A549 (cell line): Measurements from ENCODE around the gene EDN2. TPM values are rescaled to one million over a fixed set of nuclear protein-coding genes. Genes with fewer than 3 reads are reported as not detected.

ENCODE experiments used
- ATAC-seq, 2 experiments: fragments of 200-7000 bp in 1 of 2; fragments of >200 bp in 1 of 2; cut with Nextera tagmentation in 1 of 2; cut with Tn5 transposase in 1 of 2; 3 replicates each; pipeline versions ENCODE4 v1.8.0 to v1.9.1; 2018 to 2020; ENCODE audit warnings: mild to moderate bottlenecking in 1 of 2, moderate library complexity in 1 of 2
- CTCF ChIA-PET: fragments of 300-600 bp; sonication (Branson Sonifier 250); formaldehyde crosslinking; extraction: SDS; loops from one replicate; lab custom pipeline; 2021; ENCODE audit warnings: antibody characterized with exemption, inconsistent platforms; lab: Yijun Ruan, JAX
- POLR2A ChIA-PET: fragments of 350-600 bp; formaldehyde crosslinking; extraction: SDS; loops from one replicate; lab custom pipeline; 2021; ENCODE audit warnings: antibody characterized with exemption, inconsistent platforms; lab: Yijun Ruan, JAX
- DNase-seq, 2 experiments: peaks; one replicate each; pipeline versions ENCODE4 v3.0.0 to v3.0.0-alpha.2; 2011 to 2016; ENCODE audit warnings: low read depth in 1 of 2, low spot score in 1 of 2
- FAIRE-seq: peaks from 2 replicates; lab custom pipeline; 2011; peaks lifted over from hg19 to GRCh38; lab: Jason Lieb, UNC
- H3K27ac ChIP-seq, 2 experiments: fragments of >200 bp; sonication (Bioruptor Twin); formaldehyde crosslinking; 3 replicates each; pipeline ENCODE4 v1.5.1; 2016 to 2017
- H3K4me1 ChIP-seq: fragments of >200 bp; sonication (Bioruptor Twin); formaldehyde crosslinking; 3 replicates; pipeline ENCODE4 v1.6.1; 2016
- H3K4me2 ChIP-seq: fragments of >200 bp; sonication (Bioruptor Twin); formaldehyde crosslinking; 3 replicates; pipeline ENCODE4 v1.6.1; 2016
- H3K4me3 ChIP-seq: fragments of >200 bp; sonication (Bioruptor Twin); formaldehyde crosslinking; 3 replicates; pipeline ENCODE4 v1.5.1; 2016
- H3K9me3 ChIP-seq: fragments of >200 bp; sonication (Bioruptor Twin); formaldehyde crosslinking; 3 replicates; pipeline ENCODE4 v1.6.1; 2016
- BCL3 ChIP-seq: fragments of >200 bp; sonication (Bioruptor Twin); formaldehyde crosslinking; IDR thresholded peaks from 3 replicates; pipeline ENCODE4 v1.6.1; 2016
- BHLHE40 ChIP-seq: IDR thresholded peaks from 2 replicates; pipeline ENCODE4 v1.6.1; 2012; ENCODE audit warnings: low read depth, low read length, inconsistent platforms
- CBX2 ChIP-seq: fragments of 200-600 bp; sonication (generic); IDR thresholded peaks from 2 replicates; pipeline ENCODE4 v1.6.1; 2016; ENCODE audit warnings: low read depth, mild to moderate bottlenecking, borderline replicate concordance
- CBX8 ChIP-seq: fragments of 200-600 bp; sonication (generic); IDR thresholded peaks from 2 replicates; pipeline ENCODE4 v1.6.1; 2016
- CHD2 ChIP-seq: fragments of 150-350 bp; IDR thresholded peaks from 2 replicates; pipeline ENCODE4 v1.6.1; 2014; ENCODE audit warnings: low read length; ENCODE audit not compliant: partially characterized antibody
- CTCF ChIP-seq: fragments of >200 bp; sonication (Bioruptor Twin); formaldehyde crosslinking; IDR thresholded peaks from 3 replicates; pipeline ENCODE4 v1.5.1; 2016
- EHMT2 ChIP-seq: fragments of 200-600 bp; sonication (generic); IDR thresholded peaks from 2 replicates; pipeline ENCODE4 v1.6.1; 2016; ENCODE audit warnings: antibody characterized with exemption, low read depth, mild to moderate bottlenecking, moderate library complexity
- FOSB ChIP-seq: fragments of 250-450 bp; sonication (Bioruptor Pico); IDR thresholded peaks from 2 replicates; pipeline ENCODE4 v1.5.0; 2020; ENCODE audit warnings: mild to moderate bottlenecking, moderate library complexity
- FOSL2 ChIP-seq, 2 experiments: fragments of 450-650 bp in 1 of 2; fragments of >200 bp in 1 of 2; sonication (Bioruptor Twin) in 1 of 2; formaldehyde crosslinking; IDR thresholded peaks; 2 replicates each; pipeline versions ENCODE4 v1.5.0 to v1.6.1; 2016 to 2020; ENCODE audit warnings: mild to moderate bottlenecking in 1 of 2, moderate library complexity in 1 of 2
- GATA3 ChIP-seq: IDR thresholded peaks from 2 replicates; pipeline ENCODE4 v1.6.1; 2012; ENCODE audit warnings: borderline replicate concordance
- HEYL ChIP-seq: fragments of 250-450 bp; sonication (Bioruptor Pico); IDR thresholded peaks from 2 replicates; pipeline ENCODE4 v1.8.0; 2021; ENCODE audit warnings: mild to moderate bottlenecking, moderate library complexity
- JUN ChIP-seq, 2 experiments: fragments of >200 bp; sonication (Bioruptor Twin); formaldehyde crosslinking; IDR thresholded peaks; 2 replicates in 1 of 2; 3 replicates in 1 of 2; pipeline ENCODE4 v1.6.1; 2016 to 2017
- KDM5A ChIP-seq: fragments of 200-600 bp; sonication (generic); IDR thresholded peaks from 2 replicates; pipeline ENCODE4 v1.6.1; 2016; ENCODE audit warnings: antibody characterized with exemption, mild to moderate bottlenecking
- MAFK ChIP-seq: fragments of 450-650 bp; IDR thresholded peaks from 2 replicates; pipeline ENCODE4 v1.6.1; 2014; ENCODE audit not compliant: partially characterized antibody
- MAX ChIP-seq: IDR thresholded peaks from 2 replicates; pipeline ENCODE4 v1.6.1; 2012
- NFE2L2 ChIP-seq: fragments of 150-350 bp; conservative IDR thresholded peaks from 2 replicates; pipeline ENCODE4 v1.6.1; 2014; ENCODE audit warnings: low read length
- NR3C1 ChIP-seq: fragments of >200 bp; sonication (Bioruptor Twin); formaldehyde crosslinking; IDR thresholded peaks from 3 replicates; pipeline ENCODE4 v1.6.1; 2017
- PHF8 ChIP-seq: fragments of 200-600 bp; sonication (generic); IDR thresholded peaks from 2 replicates; pipeline ENCODE4 v1.6.1; 2016; ENCODE audit warnings: low read depth, mild to moderate bottlenecking, antibody characterized with exemption, moderate library complexity, borderline replicate concordance
- POLR2A ChIP-seq: IDR thresholded peaks from 2 replicates; pipeline ENCODE4 v1.6.1; 2012; ENCODE audit warnings: mild to moderate bottlenecking, low read length
- RNF2 ChIP-seq: fragments of 200-600 bp; sonication (generic); IDR thresholded peaks from 2 replicates; pipeline ENCODE4 v1.6.1; 2016; ENCODE audit warnings: low read depth, mild to moderate bottlenecking, antibody characterized with exemption, moderate library complexity, borderline replicate concordance
- SMC3 ChIP-seq: fragments of >200 bp; sonication (Bioruptor Twin); formaldehyde crosslinking; IDR thresholded peaks from 3 replicates; pipeline ENCODE4 v1.6.1; 2018; ENCODE audit warnings: inconsistent platforms
- SREBF2 ChIP-seq: fragments of 450-650 bp; IDR thresholded peaks from 2 replicates; pipeline ENCODE4 v1.6.1; 2014; ENCODE audit warnings: mild to moderate bottlenecking, moderate library complexity
- ZSCAN20 ChIP-seq: fragments of 250-450 bp; sonication (Bioruptor Pico); IDR thresholded peaks from 2 replicates; pipeline ENCODE4 v1.8.0; 2022; ENCODE audit warnings: mild to moderate bottlenecking, moderate library complexity
- WGBS: methylation state at CpG from one replicate; pipeline ENCODE4 v1.1.6; 2017; ENCODE audit errors: missing lambda C conversion rate; 5-methylcytosine and 5-hydroxymethylcytosine counted together
- polyA plus RNA-seq, 4 experiments: library from polyadenylated mRNA; depleted of rRNA in 3 of 4; stranded (reverse); fragments of >200 nt; fragmentation: RNase III in 1 of 4; extraction: RNeasy Plus Mini Kit Qiagen cat#74134 plus additional on column Dnase treatment in 1 of 4; gene quantifications; 2 replicates in 3 of 4; 3 replicates in 1 of 4; pipeline ENCODE4 v1.2.3, GENCODE V29; 2011 to 2017
- TF ChIP-seq, protein P1 (sequence below): fragments of 200-600 bp; sonication (generic); IDR thresholded peaks from 2 replicates; pipeline ENCODE4 v1.6.1; 2016; ENCODE audit warnings: antibody characterized with exemption, mild to moderate bottlenecking, moderate library complexity
- TF ChIP-seq, protein P2 (sequence below): IDR thresholded peaks from 2 replicates; pipeline ENCODE4 v1.6.1; 2012
- TF ChIP-seq, protein P3 (sequence below): IDR thresholded peaks from 2 replicates; pipeline ENCODE4 v1.6.1; 2012; ENCODE audit warnings: low read depth, borderline replicate concordance

The EDN2 gene
- polyA plus RNA-seq, 2 of the 4 experiments (the other 2 are of a cell fraction), result 1.2 to 3.2 TPM

DNA sequence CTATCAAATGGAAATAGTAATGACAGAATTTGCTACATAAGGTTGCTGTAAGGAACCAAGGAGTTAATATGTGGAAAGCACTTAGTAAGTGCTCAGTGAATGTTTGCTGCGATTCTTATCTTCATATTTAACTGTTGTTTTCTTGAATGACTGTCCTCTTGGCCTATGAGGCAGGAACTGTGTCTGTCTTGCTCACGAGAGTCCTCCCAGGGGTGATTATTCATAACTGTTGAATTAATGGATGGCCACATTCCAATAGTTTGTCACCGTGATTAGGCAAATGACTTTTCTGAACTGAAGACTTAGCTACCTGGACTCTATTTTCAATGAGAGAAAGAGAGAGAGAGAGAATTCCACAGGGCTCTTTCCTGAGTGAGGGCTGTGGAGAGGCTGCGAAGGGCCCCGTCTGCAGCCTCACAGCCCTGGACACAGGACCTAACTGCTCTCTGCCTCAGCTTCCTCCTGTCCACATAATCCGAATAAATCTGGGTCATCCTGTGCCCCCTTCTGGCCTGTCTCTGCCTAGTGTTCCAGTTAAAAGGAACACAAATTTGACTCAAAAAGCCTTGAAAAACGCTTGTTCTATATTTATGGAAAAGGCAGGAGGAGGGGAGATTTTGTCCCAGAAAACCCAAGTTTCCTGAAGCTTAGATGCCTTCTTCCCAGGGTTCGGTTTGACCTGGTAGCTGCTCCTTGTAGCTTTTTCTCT is 8.5 kb downstream of the EDN2 start:
- CTCF ChIA-PET, result interaction anchor here (1.0 to 2.3 kb wide), 5 partner anchors 9 to 59 kb away, joined by 3 to 12 read pairs (median 3); partner anchors contain the start of gene EDN2
- Histone ChIP-seq H3K9me3 (no peaks in the 10 kb centered on the region), H3K4me3 (no peak overlapping the region), H3K4me2 (no peak overlapping the region), H3K4me1 (0 out of 3 replicates have a peak, but pooled peaks cover 4% of the 10 kb centered on the region), H3K27ac (no peak overlapping the region)
- POLR2A ChIA-PET, result no interaction called here
- DNase-seq (no peak), ATAC-seq (0 out of 6 replicates have a peak, but pooled peaks of 1 of the 2 experiments have one; percentile 35), FAIRE-seq (no peak)
- TF ChIP-seq NR3C1, result no peak
- TF ChIP-seq SMC3, result no peak
- TF ChIP-seq JUN (IDR thresholded peaks at IDR 0.05), result no peak
- TF ChIP-seq ZSCAN20 (CRISPR knock-in tag), result no peak
- TF ChIP-seq, protein P1, sequence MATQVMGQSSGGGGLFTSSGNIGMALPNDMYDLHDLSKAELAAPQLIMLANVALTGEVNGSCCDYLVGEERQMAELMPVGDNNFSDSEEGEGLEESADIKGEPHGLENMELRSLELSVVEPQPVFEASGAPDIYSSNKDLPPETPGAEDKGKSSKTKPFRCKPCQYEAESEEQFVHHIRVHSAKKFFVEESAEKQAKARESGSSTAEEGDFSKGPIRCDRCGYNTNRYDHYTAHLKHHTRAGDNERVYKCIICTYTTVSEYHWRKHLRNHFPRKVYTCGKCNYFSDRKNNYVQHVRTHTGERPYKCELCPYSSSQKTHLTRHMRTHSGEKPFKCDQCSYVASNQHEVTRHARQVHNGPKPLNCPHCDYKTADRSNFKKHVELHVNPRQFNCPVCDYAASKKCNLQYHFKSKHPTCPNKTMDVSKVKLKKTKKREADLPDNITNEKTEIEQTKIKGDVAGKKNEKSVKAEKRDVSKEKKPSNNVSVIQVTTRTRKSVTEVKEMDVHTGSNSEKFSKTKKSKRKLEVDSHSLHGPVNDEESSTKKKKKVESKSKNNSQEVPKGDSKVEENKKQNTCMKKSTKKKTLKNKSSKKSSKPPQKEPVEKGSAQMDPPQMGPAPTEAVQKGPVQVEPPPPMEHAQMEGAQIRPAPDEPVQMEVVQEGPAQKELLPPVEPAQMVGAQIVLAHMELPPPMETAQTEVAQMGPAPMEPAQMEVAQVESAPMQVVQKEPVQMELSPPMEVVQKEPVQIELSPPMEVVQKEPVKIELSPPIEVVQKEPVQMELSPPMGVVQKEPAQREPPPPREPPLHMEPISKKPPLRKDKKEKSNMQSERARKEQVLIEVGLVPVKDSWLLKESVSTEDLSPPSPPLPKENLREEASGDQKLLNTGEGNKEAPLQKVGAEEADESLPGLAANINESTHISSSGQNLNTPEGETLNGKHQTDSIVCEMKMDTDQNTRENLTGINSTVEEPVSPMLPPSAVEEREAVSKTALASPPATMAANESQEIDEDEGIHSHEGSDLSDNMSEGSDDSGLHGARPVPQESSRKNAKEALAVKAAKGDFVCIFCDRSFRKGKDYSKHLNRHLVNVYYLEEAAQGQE, result no peak
- TF ChIP-seq MAFK, result no peak
- no peak for TF ChIP-seq SREBF2
- TF ChIP-seq FOSB (CRISPR knock-in tag), result no peak
- no peak for TF ChIP-seq CTCF
- TF ChIP-seq CBX8, result no peak
- no peak for TF ChIP-seq RNF2
- no peak for TF ChIP-seq BCL3
- no peak for TF ChIP-seq CHD2
- no peak for TF ChIP-seq CBX2
- TF ChIP-seq KDM5A, result no peak
- WGBS, result 62% methylated on average over 8 of the region's 8 CpGs

DNA sequence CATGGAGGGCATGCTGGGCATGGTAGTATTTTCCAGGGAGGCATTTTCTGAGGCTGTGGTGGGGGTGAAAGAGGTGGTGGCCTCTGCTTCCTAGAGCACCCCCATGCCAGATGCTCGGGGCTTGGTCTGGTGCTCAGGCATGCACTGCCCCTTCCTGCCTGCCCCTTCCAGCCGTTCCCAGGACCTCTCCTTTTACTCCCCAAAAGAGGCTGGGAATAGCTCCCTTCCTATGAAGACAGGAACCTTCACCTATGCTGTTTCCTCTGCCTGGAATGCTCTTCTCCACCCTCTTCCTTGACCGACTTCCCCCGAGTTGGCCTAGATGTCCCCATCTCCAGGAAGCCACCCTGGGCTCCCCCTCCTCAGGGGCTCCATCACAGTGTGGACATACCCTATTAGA is 9.1 kb downstream of the EDN2 start:
- ChIA-PET POLR2A (no interaction called here), CTCF (interaction anchor here (1.0 to 2.3 kb wide), 5 partner anchors 10 to 58 kb away, joined by 3 to 12 read pairs (median 3); partner anchors contain the start of gene EDN2)
- WGBS, result 79% methylated on average over 4 of the region's 4 CpGs
- no peak for DNase-seq
- FAIRE-seq, result no peak
- Histone ChIP-seq H3K9me3 (no peaks in the 10 kb centered on the region), H3K4me3 (no peak overlapping the region), H3K4me2 (no peak overlapping the region), H3K4me1 (0 out of 3 replicates have a peak, but pooled peaks cover 4% of the 10 kb centered on the region), H3K27ac (no peak overlapping the region)
- no peak for ATAC-seq
- TF ChIP-seq HEYL (CRISPR knock-in tag), result no peak
- no peak for TF ChIP-seq CHD2
- TF ChIP-seq MAX, result no peak
- TF ChIP-seq PHF8, result no peak
- no peak for TF ChIP-seq CBX8
- TF ChIP-seq FOSL2 (IDR thresholded peaks at IDR 0.05), result no peak
- no peak for TF ChIP-seq FOSL2 (CRISPR knock-in tag; IDR thresholded peaks at IDR 0.05)
- TF ChIP-seq, protein P2, sequence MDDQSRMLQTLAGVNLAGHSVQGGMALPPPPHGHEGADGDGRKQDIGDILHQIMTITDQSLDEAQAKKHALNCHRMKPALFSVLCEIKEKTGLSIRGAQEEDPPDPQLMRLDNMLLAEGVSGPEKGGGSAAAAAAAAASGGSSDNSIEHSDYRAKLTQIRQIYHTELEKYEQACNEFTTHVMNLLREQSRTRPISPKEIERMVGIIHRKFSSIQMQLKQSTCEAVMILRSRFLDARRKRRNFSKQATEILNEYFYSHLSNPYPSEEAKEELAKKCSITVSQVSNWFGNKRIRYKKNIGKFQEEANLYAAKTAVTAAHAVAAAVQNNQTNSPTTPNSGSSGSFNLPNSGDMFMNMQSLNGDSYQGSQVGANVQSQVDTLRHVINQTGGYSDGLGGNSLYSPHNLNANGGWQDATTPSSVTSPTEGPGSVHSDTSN, result no peak
- no peak for TF ChIP-seq POLR2A
- TF ChIP-seq NR3C1, result no peak
- no peak for TF ChIP-seq NFE2L2
- no peak for TF ChIP-seq EHMT2
- TF ChIP-seq, protein P3, sequence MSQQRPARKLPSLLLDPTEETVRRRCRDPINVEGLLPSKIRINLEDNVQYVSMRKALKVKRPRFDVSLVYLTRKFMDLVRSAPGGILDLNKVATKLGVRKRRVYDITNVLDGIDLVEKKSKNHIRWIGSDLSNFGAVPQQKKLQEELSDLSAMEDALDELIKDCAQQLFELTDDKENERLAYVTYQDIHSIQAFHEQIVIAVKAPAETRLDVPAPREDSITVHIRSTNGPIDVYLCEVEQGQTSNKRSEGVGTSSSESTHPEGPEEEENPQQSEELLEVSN, result no peak
- TF ChIP-seq GATA3, result no peak
- TF ChIP-seq BHLHE40, result no peak
- TF ChIP-seq ZSCAN20 (CRISPR knock-in tag), result no peak
- no peak for TF ChIP-seq CTCF
- TF ChIP-seq SMC3, result no peak
